Spleen (tissue), 11 donors: ENCODE results near the gene BRF1. TPM values are rescaled to one million over a fixed set of nuclear protein-coding genes. Genes with fewer than 3 reads are reported as not detected.

ENCODE experiments used
- DNase-seq: peaks from one replicate; pipeline ENCODE4 v3.0.0-alpha.2; 2020
- H3K27ac ChIP-seq, 8 donors: fragments of 200-600 bp; sonication (generic) in 7 of 8; 1 replicate in 4 of 8; 2 replicates in 4 of 8; pipeline versions ENCODE4 v1.5.0 to v1.8.0; 2016 to 2021; ENCODE audit warnings: inconsistent platforms in 4 of 8, mild to moderate bottlenecking in 4 of 8, moderate library complexity in 1 of 8
- H3K27me3 ChIP-seq, 7 donors: fragments of 200-600 bp; sonication (generic) in 6 of 7; replicated peaks in 1 of 7; 1 replicate in 4 of 7; 2 replicates in 3 of 7; pipeline versions ENCODE4 v1.5.0 to v1.8.0; 2016 to 2021; ENCODE audit warnings: inconsistent platforms in 3 of 7, mild to moderate bottlenecking in 1 of 7
- H3K36me3 ChIP-seq, 6 donors: fragments of 200-600 bp; sonication (generic) in 5 of 6; 1 replicate in 4 of 6; 2 replicates in 2 of 6; pipeline versions ENCODE4 v1.5.0 to v1.8.0; 2016 to 2021; ENCODE audit warnings: inconsistent platforms in 2 of 6
- H3K4me1 ChIP-seq, 6 donors: fragments of 200-600 bp; sonication (generic) in 5 of 6; 1 replicate in 3 of 6; 2 replicates in 3 of 6; pipeline versions ENCODE4 v1.5.0 to v1.8.0; 2016 to 2021; ENCODE audit warnings: inconsistent platforms in 3 of 6
- H3K4me3 ChIP-seq, 8 donors: fragments of 200-600 bp; sonication (generic) in 7 of 8; 1 replicate in 4 of 8; 2 replicates in 4 of 8; pipeline versions ENCODE4 v1.5.0 to v1.8.0; 2016 to 2021; ENCODE audit warnings: inconsistent platforms in 4 of 8, mild to moderate bottlenecking in 4 of 8, moderate library complexity in 2 of 8
- H3K9me3 ChIP-seq, 8 donors: fragments of 200-600 bp; sonication (generic) in 7 of 8; 1 replicate in 4 of 8; 2 replicates in 4 of 8; pipeline versions ENCODE4 v1.5.0 to v1.8.0; 2016 to 2021; ENCODE audit warnings: inconsistent platforms in 4 of 8
- CTCF ChIP-seq, 11 experiments: fragments of 200-600 bp in 7 of 11; fragments of 450-650 bp in 4 of 11; sonication (generic) in 4 of 11; IDR thresholded peaks in 8 of 11; conservative IDR thresholded peaks in 3 of 11; 1 replicate in 7 of 11; 2 replicates in 4 of 11; pipeline versions ENCODE4 v1.4.0 to v1.8.0; 2016 to 2021; ENCODE audit warnings: antibody characterized with exemption in 11 of 11, inconsistent platforms in 4 of 11, mild to moderate bottlenecking in 1 of 11
- POLR2A ChIP-seq, 3 donors: fragments of 450-650 bp; IDR thresholded peaks; one replicate each; pipeline ENCODE4 v1.5.1; 2017; ENCODE audit warnings: antibody characterized with exemption in 3 of 3, mild to moderate bottlenecking in 1 of 3
- POLR2AphosphoS5 ChIP-seq, 3 donors: sonication (generic); formaldehyde crosslinking; IDR thresholded peaks; one replicate each; pipeline ENCODE4 v1.5.1; 2017; ENCODE audit warnings: antibody characterized with exemption in 3 of 3
- WGBS, 5 donors: extraction: QIAGEN DNeasy Blood & Tissue Kit in 3 of 5; methylation state at CpG; one replicate each; pipeline versions ENCODE4 v1.1.5 to v1.1.7; 2013 to 2018; 5-methylcytosine and 5-hydroxymethylcytosine counted together
- intact Hi-C: fragments of 100-400 bp; cut with DNase I; formaldehyde crosslinking; loops from one replicate; pipeline ENCODE4 v1.15.0; 2023; ENCODE audit warnings: low total_unique reads
- polyA plus RNA-seq, 3 donors: library from polyadenylated mRNA; stranded (reverse); fragments of 200-250 nt; gene quantifications; one replicate each; pipeline ENCODE4 v1.2.1, GENCODE V29; 2013
- total RNA-seq, 7 donors: library from RNA; depleted of rRNA in 3 of 7; stranded (reverse); fragments of >200 nt in 3 of 7; fragmentation: NEBNext Ultra II Directional in 4 of 7; extraction: Animal tissue kit (Norgen Biotek cat#: 25700) in 4 of 7; gene quantifications; one replicate each; pipeline versions ENCODE4 v1.1.0 to v1.2.1, GENCODE V29; 2016 to 2021
- donor health status: healthy with polysubstance abuse.
- donor health status: DM: no; HTN: no; CAD: no; lungs with moderate emphysema.
- donor health status: DM: no; HTN: no; CAD: no.
- donor health status: Bipolar disorder and iron deficiency.
- donor health status: healthy.
- donor health status: DM: no; HTN: no; CAD: no.
- donor health status: DM: yes; HTN: yes; CAD: no.

The BRF1 gene
- total and polyA plus RNA-seq, 10 donors = 16.2 to 71.2 (median 49.8) TPM

GRCh38 chr14:105247715-105248367 lies 53.0 kb downstream of the BRF1 start:
- Histone ChIP-seq H3K4me3 (peak overlapping the region; percentile 48 to 80 (median 50)), H3K27ac (peak overlapping the region; percentile 32 to 96 (median 82)), H3K9me3 (no peaks in the 10 kb centered on the region), H3K36me3 (peaks cover 0 to 54% (median 15%) of the 10 kb centered on the region in 6 donors), H3K4me1 (peaks cover 10 to 53% (median 23%) of the 10 kb centered on the region in 6 donors), H3K27me3 (no peaks in the 10 kb centered on the region)
- peak; percentile 85 for DNase-seq
- intact Hi-C loops = no loop called here
- 28 to 44% (median 42%) methylated on average over 33 to 42 of the region's 42 CpGs for WGBS, 5 donors
- TF ChIP-seq POLR2AphosphoS5 (IDR thresholded peaks at IDR 0.05) = no peak
- TF ChIP-seq POLR2A (IDR thresholded peaks at IDR 0.05) = no peak
- TF ChIP-seq CTCF (IDR thresholded peaks at IDR 0.05 in 8 of 11, conservative IDR thresholded peaks at IDR 0.05 in 3 of 11) = no peak

- no peaks in the 10 kb centered on the region for H3K9me3 ChIP-seq
- no peak overlapping the region for H3K27ac ChIP-seq
- TF ChIP-seq CTCF (IDR thresholded peaks at IDR 0.05 in 8 of 11, conservative IDR thresholded peaks at IDR 0.05 in 3 of 11) = no peak
- no peak for TF ChIP-seq POLR2AphosphoS5 (IDR thresholded peaks at IDR 0.05)
- no peak for TF ChIP-seq POLR2A (IDR thresholded peaks at IDR 0.05)
- peak overlapping the region in 1 of 8 donors; percentile 80 for H3K4me3 ChIP-seq
- no peaks in the 10 kb centered on the region for H3K27me3 ChIP-seq
- intact Hi-C loops = no loop called here
- H3K36me3 ChIP-seq = peaks cover 0 to 49% (median 13%) of the 10 kb centered on the region in 6 donors
- peaks cover 10 to 53% (median 23%) of the 10 kb centered on the region in 6 donors for H3K4me1 ChIP-seq
- WGBS, 5 donors = 91 to 98% (median 96%) methylated on average over 13 to 16 of the region's 16 CpGs
- no peak for DNase-seq
Measured at GRCh38 chr14:105247026-105247425, 53.8 kb downstream of the BRF1 start.

DNA sequence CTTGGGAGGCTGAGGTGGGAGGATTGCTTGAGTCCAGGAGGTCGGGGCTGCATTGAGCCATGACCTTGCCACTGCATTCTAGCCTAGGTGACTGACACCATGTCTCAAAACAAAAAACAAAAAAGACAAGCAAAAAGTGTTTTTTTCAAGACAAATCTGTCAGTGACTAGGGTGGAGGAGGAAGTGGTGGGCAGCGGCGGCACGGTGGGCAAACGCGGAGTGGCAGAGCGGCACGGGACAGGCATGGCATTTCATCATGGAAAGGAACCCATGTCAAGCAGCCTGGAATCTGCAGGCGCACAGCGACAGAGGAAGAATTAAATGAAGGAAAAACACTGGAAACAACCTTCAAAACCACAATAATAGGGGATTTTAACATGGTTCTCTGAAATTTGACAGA lies 56.5 kb downstream of the BRF1 start:
- intact Hi-C loops = no loop called here
- DNase-seq = no peak
- Histone ChIP-seq H3K9me3 (no peaks in the 10 kb centered on the region), H3K27me3 (no peaks in the 10 kb centered on the region), H3K4me3 (no peak overlapping the region), H3K27ac (no peak overlapping the region), H3K4me1 (peaks cover 8 to 27% (median 16%) of the 10 kb centered on the region in 6 donors), H3K36me3 (peaks cover 0 to 37% (median 7%) of the 10 kb centered on the region in 6 donors)
- TF ChIP-seq CTCF (IDR thresholded peaks at IDR 0.05 in 8 of 11, conservative IDR thresholded peaks at IDR 0.05 in 3 of 11) = no peak
- no peak for TF ChIP-seq POLR2AphosphoS5 (IDR thresholded peaks at IDR 0.05)
- TF ChIP-seq POLR2A (IDR thresholded peaks at IDR 0.05) = no peak
- 77 to 95% (median 92%) methylated on average over 10 of the region's 10 CpGs for WGBS, 5 donors

- H3K36me3 ChIP-seq = peaks cover 0 to 33% (median 7%) of the 10 kb centered on the region in 6 donors
- no peak for TF ChIP-seq CTCF (IDR thresholded peaks at IDR 0.05 in 8 of 11, conservative IDR thresholded peaks at IDR 0.05 in 3 of 11)
- no peak for TF ChIP-seq POLR2AphosphoS5 (IDR thresholded peaks at IDR 0.05)
- TF ChIP-seq POLR2A (IDR thresholded peaks at IDR 0.05) = no peak
- H3K27ac ChIP-seq = no peak overlapping the region
- H3K4me3 ChIP-seq = no peak overlapping the region
- H3K27me3 ChIP-seq = no peaks in the 10 kb centered on the region
- H3K4me1 ChIP-seq = peaks cover 0 to 6% (median 0%) of the 10 kb centered on the region in 6 donors
- 80 to 98% (median 90%) methylated on average over 2 to 19 of the region's 19 CpGs for WGBS, 5 donors
- intact Hi-C loops = no loop called here
- no peaks in the 10 kb centered on the region for H3K9me3 ChIP-seq
- DNase-seq = no peak
Measured at GRCh38 chr14:105241641-105242040, 59.2 kb downstream of the BRF1 start.
